Skeletal muscle tissue (tissue), 4 donors: Measurements from ENCODE around the gene RGS19. TPM values are rescaled to one million over a fixed set of nuclear protein-coding genes. Genes with fewer than 3 reads are reported as not detected.
"Not testable (repeated sequence)": the region's sequence is repeated elsewhere in the genome, so short reads cannot be mapped to it uniquely, and the experiment has no call there.

Source experiments
- H3K27ac ChIP-seq: one replicate; pipeline ENCODE4 v1.7.0; 2013; ENCODE audit warnings: mild to moderate bottlenecking, low read depth, low read length, inconsistent platforms
- H3K27me3 ChIP-seq, 3 donors: one replicate each; pipeline ENCODE4 v1.7.0; 2013; ENCODE audit warnings: low read length in 3 of 3; ENCODE audit not compliant: control insufficient read depth in 3 of 3, insufficient read depth in 3 of 3
- H3K36me3 ChIP-seq, 3 donors: one replicate each; pipeline ENCODE4 v1.7.0; 2013; ENCODE audit warnings: low read length in 3 of 3; ENCODE audit not compliant: control insufficient read depth in 3 of 3, insufficient read depth in 3 of 3
- H3K4me1 ChIP-seq, 3 donors: one replicate each; pipeline ENCODE4 v1.7.0; 2013; ENCODE audit warnings: low read length in 3 of 3, mild to moderate bottlenecking in 3 of 3; ENCODE audit not compliant: control insufficient read depth in 3 of 3, insufficient read depth in 3 of 3
- H3K4me3 ChIP-seq, 3 donors: one replicate each; pipeline ENCODE4 v1.7.0; 2013; ENCODE audit warnings: low read length in 3 of 3
- H3K9ac ChIP-seq, 3 donors: one replicate each; pipeline ENCODE4 v1.7.0; 2013; ENCODE audit warnings: low read length in 3 of 3, mild to moderate bottlenecking in 3 of 3, moderate library complexity in 2 of 3, low read depth in 1 of 3
- H3K9me3 ChIP-seq, 3 donors: one replicate each; pipeline ENCODE4 v1.7.0; 2013; ENCODE audit warnings: low read length in 3 of 3; ENCODE audit not compliant: control insufficient read depth in 3 of 3
- total RNA-seq: library from RNA; depleted of rRNA; stranded (reverse); fragments of >200 nt; gene quantifications from one replicate; pipeline ENCODE4 v1.2.3, GENCODE V29; 2014
- donor health status: Osteomylitis.

RGS19 gene, protein sequence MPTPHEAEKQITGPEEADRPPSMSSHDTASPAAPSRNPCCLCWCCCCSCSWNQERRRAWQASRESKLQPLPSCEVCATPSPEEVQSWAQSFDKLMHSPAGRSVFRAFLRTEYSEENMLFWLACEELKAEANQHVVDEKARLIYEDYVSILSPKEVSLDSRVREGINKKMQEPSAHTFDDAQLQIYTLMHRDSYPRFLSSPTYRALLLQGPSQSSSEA
- total RNA-seq, result 5.2 TPM

DNA sequence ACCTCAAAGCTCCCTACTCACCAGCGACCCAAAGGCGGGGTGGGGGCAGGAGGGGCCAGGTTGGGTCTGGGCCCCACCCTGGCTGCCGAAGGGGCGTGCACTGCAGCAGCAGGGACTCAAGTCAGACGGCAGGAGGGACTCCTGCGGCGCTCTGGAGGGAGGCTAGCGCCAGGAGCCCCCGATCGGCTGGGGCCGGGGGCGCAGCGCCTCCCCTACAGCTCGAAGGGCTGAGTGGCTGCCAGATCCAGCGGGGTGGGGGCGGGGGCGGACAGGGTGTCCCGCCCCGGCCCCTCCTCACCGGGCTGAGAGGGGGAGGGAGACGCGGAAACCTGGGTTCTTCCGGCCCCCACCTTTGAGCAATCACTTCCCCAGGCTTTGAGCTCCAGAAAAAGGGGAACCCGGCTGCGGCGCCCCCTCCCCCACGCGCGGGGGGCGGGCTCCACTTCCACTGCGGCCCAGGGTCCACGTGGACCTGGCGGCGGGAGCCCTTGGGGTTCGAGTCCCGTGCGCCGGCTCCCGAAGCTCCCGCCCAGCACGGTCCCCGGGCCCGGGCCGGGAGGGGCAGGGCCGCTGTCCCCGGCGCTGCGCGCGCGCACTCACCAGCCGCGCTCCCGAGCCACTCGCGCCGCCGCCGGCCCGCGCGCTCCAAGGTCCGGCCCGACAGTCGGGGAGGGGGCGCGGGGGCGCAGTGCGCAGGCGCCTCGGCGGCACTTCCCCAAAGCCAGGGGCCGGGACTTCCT is at the start of gene RGS19:
Gene RGS19, minus strand, starts transcription at position 246 of the 740 bp plus-strand sequence. CDS start 2,632 bp downstream, outside the sequence.
- Histone ChIP-seq H3K27me3 (peaks cover 14 to 26% (median 21%) of the 10 kb centered on the region in 3 donors), H3K36me3 (no peaks in the 10 kb centered on the region), H3K4me3 (peak within 1 kb of the TSS; percentile 61 to 71 (median 65)), H3K9me3 (no peaks in the 10 kb centered on the region), H3K9ac (peak within 1 kb of the TSS; percentile 61 to 76 (median 71)), H3K4me1 (peaks cover 18 to 36% (median 30%) of the 10 kb centered on the region in 3 donors), H3K27ac (peak within 1 kb of the TSS; percentile 30)

DNA sequence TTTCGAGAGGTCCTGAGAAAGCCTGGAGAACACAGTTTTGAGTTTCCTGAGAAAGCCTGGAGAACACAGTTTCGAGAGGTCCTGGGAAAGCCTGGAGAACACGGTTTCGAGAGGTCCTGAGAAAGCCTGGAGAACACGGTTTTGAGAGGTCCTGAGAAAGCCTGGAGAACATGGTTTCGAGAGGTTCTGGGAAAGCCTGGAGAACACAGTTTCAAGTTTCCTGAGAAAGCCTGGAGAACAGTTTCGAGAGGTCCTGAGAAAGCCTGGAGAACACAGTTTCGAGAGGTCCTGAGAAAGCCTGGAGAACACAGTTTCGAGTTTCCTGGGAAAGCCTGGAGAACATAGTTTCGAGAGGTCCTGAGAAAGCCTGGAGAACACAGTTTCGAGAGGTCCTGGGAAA is 44.2 kb upstream of the RGS19 start:
- H3K4me1 ChIP-seq, H3K9me3 ChIP-seq, H3K4me3 ChIP-seq, H3K27ac ChIP-seq, H3K9ac ChIP-seq, H3K36me3 ChIP-seq: not testable (repeated sequence)
- peaks cover 3 to 18% (median 5%) of the 10 kb centered on the region in 3 donors for H3K27me3 ChIP-seq

DNA sequence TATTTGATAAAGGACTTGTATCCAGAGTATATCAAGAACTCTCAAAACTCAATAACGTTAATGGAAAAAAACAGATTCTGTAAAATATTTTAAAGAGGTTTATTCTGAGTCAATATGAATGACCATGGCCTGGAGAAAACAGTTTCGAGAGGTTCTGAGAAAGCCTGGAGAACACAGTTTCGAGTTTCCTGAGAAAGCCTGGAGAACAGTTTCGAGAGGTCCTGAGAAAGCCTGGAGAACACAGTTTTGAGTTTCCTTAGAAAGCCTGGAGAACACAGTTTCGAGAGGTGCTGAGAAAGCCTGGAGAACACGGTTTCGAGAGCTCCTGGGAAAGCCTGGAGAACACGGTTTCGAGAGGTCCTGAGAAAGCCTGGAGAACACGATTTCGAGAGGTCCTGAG is 43.6 kb upstream of the RGS19 start:
- H3K36me3 ChIP-seq, H3K4me1 ChIP-seq, H3K4me3 ChIP-seq, H3K9ac ChIP-seq, H3K27ac ChIP-seq, H3K9me3 ChIP-seq: not testable (repeated sequence)
- peaks cover 3 to 18% (median 5%) of the 10 kb centered on the region in 3 donors for H3K27me3 ChIP-seq

DNA sequence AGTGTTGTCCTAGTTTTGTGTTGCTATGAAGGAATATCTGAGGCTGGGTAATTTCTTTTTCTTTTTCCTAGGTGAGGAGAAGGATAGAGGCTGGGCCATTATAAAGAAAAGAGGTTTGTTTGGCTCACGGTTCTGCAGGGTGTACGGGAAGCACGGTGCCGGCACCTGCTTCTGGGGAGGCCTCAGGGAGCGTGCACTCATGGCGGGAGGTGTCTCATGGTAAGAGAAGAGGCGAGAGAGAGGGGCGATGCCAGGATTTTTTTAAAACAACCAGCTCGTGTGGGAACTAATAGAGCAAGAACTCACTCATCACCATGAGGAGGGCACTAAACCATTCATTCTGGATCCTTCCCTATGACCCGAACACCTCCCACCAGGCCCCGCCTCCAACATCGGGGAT is 42.3 kb upstream of the RGS19 start:
- Histone ChIP-seq H3K27me3 (peaks cover 3 to 18% (median 8%) of the 10 kb centered on the region in 3 donors), H3K9me3 (no peaks in the 10 kb centered on the region), H3K4me3 (no peak overlapping the region), H3K9ac (no peak overlapping the region), H3K27ac (no peak overlapping the region), H3K36me3 (no peaks in the 10 kb centered on the region), H3K4me1 (peaks cover 0 to 5% (median 4%) of the 10 kb centered on the region in 3 donors)

DNA sequence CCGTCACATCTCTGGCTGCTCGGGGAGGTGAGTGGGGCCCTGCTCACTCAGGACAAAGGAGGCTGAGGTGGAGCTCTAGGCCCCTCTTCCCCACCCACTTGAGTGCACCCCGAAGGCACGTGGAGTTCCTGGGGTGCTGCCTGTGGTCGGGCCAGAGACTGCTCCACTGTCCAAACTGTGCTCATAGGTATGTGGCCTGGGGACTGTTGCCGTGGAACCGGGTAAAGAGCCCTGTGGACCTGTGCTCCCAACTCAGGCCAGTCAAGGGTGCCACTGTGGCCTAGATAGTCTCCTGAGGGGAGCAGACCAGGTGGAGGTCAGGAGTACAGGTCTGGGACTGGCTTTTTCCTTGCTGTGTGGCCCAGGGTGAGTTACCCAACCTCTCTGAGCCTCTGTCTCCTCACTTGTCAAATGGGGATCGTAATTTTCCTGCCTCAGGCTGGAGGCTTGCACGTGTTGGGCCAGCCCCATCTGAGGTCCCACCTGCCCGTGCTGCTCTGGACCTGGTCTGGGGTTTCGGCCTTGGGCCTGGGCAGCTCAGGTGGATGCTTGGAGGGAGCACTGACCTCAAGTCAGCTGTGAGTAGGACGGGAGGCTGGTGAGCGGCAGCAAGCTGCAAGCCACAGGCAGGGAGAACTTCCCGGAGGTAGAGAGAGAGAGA is 40.5 kb upstream of the RGS19 start:
- Histone ChIP-seq H3K4me1 (peaks cover 0 to 5% (median 4%) of the 10 kb centered on the region in 3 donors), H3K36me3 (no peaks in the 10 kb centered on the region), H3K9me3 (no peaks in the 10 kb centered on the region), H3K27me3 (peaks cover 5 to 23% (median 15%) of the 10 kb centered on the region in 3 donors), H3K27ac (no peak overlapping the region), H3K9ac (no peak overlapping the region), H3K4me3 (peak overlapping the region in 1 of 3 donors; percentile 43)

DNA sequence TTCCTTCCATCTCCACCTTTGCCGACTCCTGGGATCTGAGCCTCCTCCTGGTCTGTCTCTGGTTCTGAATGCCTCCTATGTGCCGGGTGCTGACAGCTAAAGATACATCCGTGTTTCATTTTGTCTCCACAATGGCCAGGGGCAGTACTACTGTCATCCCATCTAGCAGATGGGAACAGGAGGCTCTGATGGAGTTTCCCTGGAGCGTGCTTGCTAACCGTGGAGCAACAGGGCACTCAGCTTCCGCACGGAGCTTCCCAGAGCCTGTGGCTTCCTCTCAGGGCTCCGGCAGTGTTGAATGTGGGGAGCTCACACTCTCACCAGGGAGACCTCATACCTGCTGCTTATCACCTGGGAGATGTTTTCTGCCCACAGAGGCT is 40.0 kb upstream of the RGS19 start:
- Histone ChIP-seq H3K27me3 (peaks cover 5 to 23% (median 15%) of the 10 kb centered on the region in 3 donors), H3K4me3 (no peak overlapping the region), H3K9me3 (no peaks in the 10 kb centered on the region), H3K9ac (no peak overlapping the region), H3K4me1 (peaks cover 0 to 5% (median 4%) of the 10 kb centered on the region in 3 donors), H3K27ac (no peak overlapping the region), H3K36me3 (no peaks in the 10 kb centered on the region)

DNA sequence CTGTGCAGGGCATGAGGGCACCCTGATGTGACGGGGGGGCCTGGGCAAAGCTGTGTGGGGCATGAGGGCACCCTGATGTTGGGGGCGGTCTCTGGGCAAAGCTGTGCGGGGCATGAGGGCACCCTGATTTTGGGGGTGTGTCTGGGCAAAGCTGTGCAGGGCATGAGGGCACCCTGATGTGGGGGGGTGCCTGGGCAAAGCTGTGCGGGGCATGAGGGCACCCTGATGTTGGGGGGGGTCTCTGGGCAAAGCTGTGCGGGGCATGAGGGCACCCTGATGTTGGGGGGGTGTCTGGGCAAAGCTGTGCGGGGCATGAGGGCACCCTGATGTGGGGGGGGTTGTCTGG is 38.1 kb upstream of the RGS19 start:
- H3K9me3 ChIP-seq, H3K4me3 ChIP-seq, H3K27ac ChIP-seq, H3K36me3 ChIP-seq, H3K4me1 ChIP-seq, H3K9ac ChIP-seq: not testable (repeated sequence)
- H3K27me3 ChIP-seq, result peaks cover 5 to 23% (median 15%) of the 10 kb centered on the region in 3 donors

DNA sequence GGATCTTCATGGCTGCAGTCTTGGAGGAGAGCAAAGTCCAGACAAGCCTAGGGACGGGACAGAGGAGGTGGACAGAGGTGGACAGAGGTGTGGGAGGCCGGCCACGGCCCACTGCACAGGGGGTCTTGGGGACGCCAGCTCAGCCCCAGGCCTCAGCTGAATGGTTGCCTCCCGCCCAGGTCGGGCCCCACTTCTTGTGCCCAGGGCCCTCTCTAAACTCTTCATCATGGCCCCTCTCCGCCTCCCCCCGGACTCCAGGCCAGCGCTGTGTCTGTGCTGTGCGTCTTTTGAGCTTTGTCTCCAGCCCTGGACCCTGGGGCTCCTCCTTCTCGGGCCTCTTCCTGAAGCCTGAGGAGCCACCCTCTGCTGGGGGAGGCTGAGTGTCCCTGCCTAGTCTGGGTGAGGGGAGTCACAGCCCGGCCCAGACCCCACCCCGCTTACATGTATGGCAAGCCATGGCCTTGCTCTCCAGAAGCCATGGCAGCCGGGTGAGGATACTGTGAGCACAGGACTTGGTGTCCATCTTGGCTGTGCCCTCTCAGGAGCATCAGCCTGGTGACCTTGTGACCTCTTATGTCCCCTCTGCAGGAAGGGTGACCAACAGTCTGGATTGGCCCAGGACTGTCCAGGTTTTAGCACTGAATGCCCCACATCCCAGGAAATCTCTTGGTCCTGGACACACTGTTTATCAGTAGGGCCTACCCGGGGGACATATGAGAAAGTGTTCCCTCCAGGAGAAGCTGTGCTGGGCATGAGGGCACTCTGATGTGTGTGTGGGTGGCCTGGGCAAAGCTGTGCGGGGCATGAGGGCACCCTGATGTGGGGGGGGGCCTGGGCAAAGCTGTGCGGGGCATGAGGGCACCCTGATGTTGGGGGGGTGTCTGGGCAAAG is 37.5 kb upstream of the RGS19 start:
- Histone ChIP-seq H3K36me3 (no peaks in the 10 kb centered on the region), H3K27ac (no peak overlapping the region), H3K4me1 (peaks cover 0 to 5% (median 4%) of the 10 kb centered on the region in 3 donors), H3K9ac (no peak overlapping the region), H3K27me3 (peaks cover 5 to 20% (median 15%) of the 10 kb centered on the region in 3 donors), H3K4me3 (no peak overlapping the region), H3K9me3 (no peaks in the 10 kb centered on the region)

DNA sequence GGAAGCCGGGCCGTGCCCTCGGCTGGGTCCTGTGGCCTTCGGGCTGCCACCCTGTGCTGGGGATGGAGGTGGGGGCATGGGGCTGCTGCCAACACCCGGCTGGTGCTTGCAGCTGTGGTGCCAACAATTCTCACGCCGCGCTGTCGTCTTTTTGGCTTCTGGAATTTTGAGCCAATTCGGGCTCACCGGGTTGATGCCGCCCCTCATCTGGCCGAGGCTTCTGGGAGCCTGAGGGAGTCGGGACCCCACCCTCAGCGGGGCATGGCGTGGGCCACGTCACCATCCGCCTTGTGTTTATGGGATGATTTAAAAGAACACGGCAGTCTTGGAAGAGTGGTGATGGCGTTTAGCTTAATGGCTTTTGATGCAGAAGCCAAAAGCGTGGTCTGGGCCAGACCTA is 36.7 kb upstream of the RGS19 start:
- Histone ChIP-seq H3K9me3 (no peaks in the 10 kb centered on the region), H3K4me3 (no peak overlapping the region), H3K27ac (no peak overlapping the region), H3K27me3 (peaks cover 5 to 15% (median 12%) of the 10 kb centered on the region in 3 donors), H3K36me3 (no peaks in the 10 kb centered on the region), H3K4me1 (peaks cover 0 to 5% (median 4%) of the 10 kb centered on the region in 3 donors), H3K9ac (no peak overlapping the region)
